Chondrocyte (in vitro differentiated cells): ENCODE measurements around the gene THSD4. TPM values are rescaled to one million over a fixed set of nuclear protein-coding genes. Genes with fewer than 3 reads are reported as not detected.

Source experiments
- DNase-seq: peaks from one replicate; pipeline ENCODE4 v3.0.0; 2021; ENCODE audit warnings: mixed read lengths, low spot score
- H3K27ac Mint-ChIP-seq: one replicate; pipeline ENCODE4 v1.8.0; 2021; ENCODE audit warnings: mild to moderate bottlenecking, moderate library complexity, mixed read lengths; ENCODE audit not compliant: unreplicated experiment
- H3K27me3 Mint-ChIP-seq: 2 replicates; pipeline ENCODE4 v1.8.0; 2021; ENCODE audit warnings: low read depth, mixed read lengths
- H3K36me3 Mint-ChIP-seq: 2 replicates; pipeline ENCODE4 v1.8.0; 2021; ENCODE audit warnings: low read depth, mixed read lengths
- H3K4me1 Mint-ChIP-seq: 2 replicates; pipeline ENCODE4 v1.8.0; 2021; ENCODE audit warnings: low read depth, mild to moderate bottlenecking, mixed read lengths
- H3K4me3 Mint-ChIP-seq: one replicate; pipeline ENCODE4 v1.8.0; 2021; ENCODE audit warnings: mild to moderate bottlenecking, moderate library complexity, mixed read lengths; ENCODE audit not compliant: unreplicated experiment
- H3K9me3 Mint-ChIP-seq: 2 replicates; pipeline ENCODE4 v1.8.0; 2021; ENCODE audit warnings: low read depth, mixed read lengths
- CTCF ChIP-seq: fragments of 200-600 bp; sonication (generic); IDR thresholded peaks from 2 replicates; pipeline ENCODE4 v1.5.0; 2021; ENCODE audit warnings: antibody characterized with exemption, mild to moderate bottlenecking, moderate library complexity
- total RNA-seq: library from RNA; stranded (reverse); gene quantifications from 3 replicates; pipeline ENCODE4 v1.2.1, GENCODE V29; 2021

The THSD4 gene
- total RNA-seq, 1 donor from 2014 or later = 3.4 TPM

GRCh38 chr15:71627188-71627587, 511.9 kb downstream of the THSD4 start:
- TF ChIP-seq CTCF = no peak
- Mint-ChIP-seq H3K4me3 (no peak overlapping the region), H3K4me1 (no peaks in the 10 kb centered on the region), H3K27me3 (peaks cover 8% of the 10 kb centered on the region), H3K36me3 (no peaks in the 10 kb centered on the region), H3K27ac (no peak overlapping the region), H3K9me3 (no peaks in the 10 kb centered on the region)
- DNase-seq = no peak

- no peak overlapping the region for H3K4me3 Mint-ChIP-seq
- H3K36me3 Mint-ChIP-seq = no peaks in the 10 kb centered on the region
- TF ChIP-seq CTCF = no peak
Observed at GRCh38 chr15:71627604-71628003, 512.3 kb downstream of the THSD4 start.

GRCh38 chr15:71628988-71629770, 513.9 kb downstream of the THSD4 start:
- Mint-ChIP-seq H3K27ac (no peak overlapping the region), H3K4me1 (no peaks in the 10 kb centered on the region), H3K36me3 (no peaks in the 10 kb centered on the region), H3K9me3 (no peaks in the 10 kb centered on the region), H3K4me3 (no peak overlapping the region), H3K27me3 (peaks cover 3% of the 10 kb centered on the region)
- DNase-seq = no peak
- no peak for TF ChIP-seq CTCF

More at GRCh38 chr15:71627604-71628003, 512.3 kb downstream of the THSD4 start:
- Mint-ChIP-seq H3K27me3 (peaks cover 6% of the 10 kb centered on the region), H3K4me1 (no peaks in the 10 kb centered on the region), H3K9me3 (no peaks in the 10 kb centered on the region), H3K27ac (no peak overlapping the region)
- no peak for DNase-seq

- Mint-ChIP-seq H3K36me3 (no peaks in the 10 kb centered on the region), H3K27ac (no peak overlapping the region), H3K9me3 (no peaks in the 10 kb centered on the region), H3K4me3 (no peak overlapping the region), H3K4me1 (peaks cover 4% of the 10 kb centered on the region), H3K27me3 (peaks cover 3% of the 10 kb centered on the region)
- DNase-seq = no peak
- no peak for TF ChIP-seq CTCF
Observed at GRCh38 chr15:71629781-71630474, 514.7 kb downstream of the THSD4 start.

- H3K27me3 Mint-ChIP-seq = peaks cover 2% of the 10 kb centered on the region
- H3K36me3 Mint-ChIP-seq = no peaks in the 10 kb centered on the region
- TF ChIP-seq CTCF = no peak
- no peak for DNase-seq
- no peaks in the 10 kb centered on the region for H3K9me3 Mint-ChIP-seq
- H3K4me3 Mint-ChIP-seq = no peak overlapping the region
- peaks cover 5% of the 10 kb centered on the region for H3K4me1 Mint-ChIP-seq
- no peak overlapping the region for H3K27ac Mint-ChIP-seq
Observed at GRCh38 chr15:71630475-71630809, 515.2 kb downstream of the THSD4 start.
